Peyer's patch (tissue), 4 donors: ENCODE results near the gene ARRDC3.

Source experiments
- POLR2A ChIP-seq, 2 donors: fragments of 450-650 bp; IDR thresholded peaks; one replicate each; pipeline ENCODE4 v1.5.1; 2017; ENCODE audit warnings: antibody characterized with exemption in 2 of 2, mild to moderate bottlenecking in 2 of 2, moderate library complexity in 2 of 2
- TF ChIP-seq, protein P1 (sequence below), 6 experiments: fragments of 450-650 bp in 4 of 6; fragments of 200-600 bp in 2 of 6; sonication (generic) in 1 of 6; IDR thresholded peaks; one replicate each; pipeline ENCODE4 v1.5.1; 2017 to 2019; ENCODE audit warnings: antibody characterized with exemption in 6 of 6, mild to moderate bottlenecking in 3 of 6, moderate library complexity in 1 of 6

DNA sequence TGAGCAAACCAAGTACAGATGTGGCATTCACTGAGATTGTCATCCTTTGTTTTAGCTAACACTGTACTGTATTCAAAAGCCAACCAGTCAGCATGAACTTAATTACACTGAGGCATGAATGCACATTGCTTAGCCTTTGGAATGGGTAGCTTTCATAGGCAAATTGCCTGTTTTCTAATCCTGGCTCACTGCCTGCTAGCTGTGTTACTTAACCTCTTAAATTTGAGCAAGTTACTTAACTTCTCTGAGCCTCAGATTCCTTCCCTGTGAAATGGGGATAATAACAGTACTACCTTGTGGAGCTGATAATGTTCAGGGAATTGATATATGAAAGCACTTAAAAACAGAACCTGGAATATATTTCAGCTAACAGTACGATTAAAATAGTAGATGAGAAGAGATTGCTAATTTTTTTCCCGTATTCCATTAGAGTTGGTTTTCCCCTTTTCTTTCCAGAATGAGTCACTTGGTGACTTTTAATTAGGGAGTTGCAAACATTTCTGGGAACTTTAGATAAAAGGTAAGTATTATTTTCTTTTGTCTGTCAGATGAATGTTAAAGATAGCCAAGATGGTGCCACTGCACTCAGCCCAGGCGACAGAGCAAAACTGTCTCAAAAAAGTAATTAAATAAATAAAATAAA is 43.9 kb downstream of the ARRDC3 start:
- TF ChIP-seq, protein P1, sequence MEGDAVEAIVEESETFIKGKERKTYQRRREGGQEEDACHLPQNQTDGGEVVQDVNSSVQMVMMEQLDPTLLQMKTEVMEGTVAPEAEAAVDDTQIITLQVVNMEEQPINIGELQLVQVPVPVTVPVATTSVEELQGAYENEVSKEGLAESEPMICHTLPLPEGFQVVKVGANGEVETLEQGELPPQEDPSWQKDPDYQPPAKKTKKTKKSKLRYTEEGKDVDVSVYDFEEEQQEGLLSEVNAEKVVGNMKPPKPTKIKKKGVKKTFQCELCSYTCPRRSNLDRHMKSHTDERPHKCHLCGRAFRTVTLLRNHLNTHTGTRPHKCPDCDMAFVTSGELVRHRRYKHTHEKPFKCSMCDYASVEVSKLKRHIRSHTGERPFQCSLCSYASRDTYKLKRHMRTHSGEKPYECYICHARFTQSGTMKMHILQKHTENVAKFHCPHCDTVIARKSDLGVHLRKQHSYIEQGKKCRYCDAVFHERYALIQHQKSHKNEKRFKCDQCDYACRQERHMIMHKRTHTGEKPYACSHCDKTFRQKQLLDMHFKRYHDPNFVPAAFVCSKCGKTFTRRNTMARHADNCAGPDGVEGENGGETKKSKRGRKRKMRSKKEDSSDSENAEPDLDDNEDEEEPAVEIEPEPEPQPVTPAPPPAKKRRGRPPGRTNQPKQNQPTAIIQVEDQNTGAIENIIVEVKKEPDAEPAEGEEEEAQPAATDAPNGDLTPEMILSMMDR (IDR thresholded peaks at IDR 0.05), result no peak
- no peak for TF ChIP-seq POLR2A (IDR thresholded peaks at IDR 0.05)
